Body of pancreas (tissue), 4 donors: ENCODE measurements around the gene WDR18.

Source experiments
- CTCF ChIP-seq, 7 experiments: fragments of 450-650 bp in 4 of 7; fragments of 200-600 bp in 3 of 7; sonication (generic) in 3 of 7; IDR thresholded peaks; one replicate each; pipeline ENCODE4 v1.5.1; 2016 to 2019; ENCODE audit warnings: antibody characterized with exemption in 7 of 7
- POLR2A ChIP-seq, 3 donors: fragments of 450-650 bp; IDR thresholded peaks; one replicate each; pipeline ENCODE4 v1.6.1; 2016; ENCODE audit warnings: antibody characterized with exemption in 3 of 3, mild to moderate bottlenecking in 2 of 3

- TF ChIP-seq POLR2A (IDR thresholded peaks at IDR 0.05) (no peak), CTCF (IDR thresholded peaks at IDR 0.05) (no peak)
Observed at GRCh38 chr19:990746-991145, 6.6 kb downstream of the WDR18 start.
